K562 (cell line): ENCODE measurements around the gene DENND2A. TPM values are rescaled to one million over a fixed set of nuclear protein-coding genes. Genes with fewer than 3 reads are reported as not detected.

Experiments used
- ATAC-seq: fragments of 200-7000 bp; cut with Tn5 transposase; 3 replicates; pipeline ENCODE4 v1.9.1; 2020; ENCODE audit warnings: moderate library complexity
- BruUV-seq: library from RNA; stranded (reverse); fragments of 400-500 nt; replicated peaks from 2 replicates; lab custom pipeline; 2021; lab: Mats Ljungman, UMichigan
- CTCF ChIA-PET: fragments of 300-600 bp; formaldehyde crosslinking; extraction: SDS; loops from one replicate; lab custom pipeline; 2021; ENCODE audit warnings: low intra/inter-chr PET ratio; lab: Yijun Ruan, JAX
- POLR2A ChIA-PET: fragments of 300-600, 350-650 bp; sonication (Branson Sonifier 250); formaldehyde crosslinking; extraction: SDS; loops from one replicate; lab custom pipeline; 2021; ENCODE audit warnings: antibody characterized with exemption, inconsistent platforms; lab: Yijun Ruan, JAX
- DNase-seq, 4 experiments: peaks; one replicate each; pipeline versions ENCODE4 v3.0.0 to v3.0.0-alpha.2; 2011 to 2018; ENCODE audit warnings: low spot score in 3 of 4, mixed read lengths in 3 of 4; ENCODE audit errors: extremely low read depth in 1 of 4
- FAIRE-seq: peaks from 2 replicates; lab custom pipeline; 2011; peaks lifted over from hg19 to GRCh38; lab: Jason Lieb, UNC
- H2AFZ ChIP-seq: 2 replicates; pipeline ENCODE4 v1.6.0; 2011; ENCODE audit warnings: low read depth, low read length, control low read depth, inconsistent platforms
- H3K27ac ChIP-seq: fragments of 200-600 bp; 3 replicates; pipeline ENCODE4 v1.8.0; 2011; ENCODE audit warnings: low read depth, mild to moderate bottlenecking, control low read depth, inconsistent platforms, low read length, moderate library complexity, mixed read lengths; ENCODE audit errors: extremely low read depth
- H3K27me3 ChIP-seq, 2 experiments: fragments of 300-600 bp in 1 of 2; 2 replicates in 1 of 2; 3 replicates in 1 of 2; pipeline versions ENCODE4 v1.6.0 to v1.8.0; 2011; ENCODE audit warnings: inconsistent platforms in 2 of 2, low read length in 2 of 2, mild to moderate bottlenecking in 1 of 2, mixed read lengths in 1 of 2, moderate library complexity in 1 of 2; ENCODE audit not compliant: control insufficient read depth in 2 of 2, insufficient read depth in 2 of 2
- H3K36me3 ChIP-seq: fragments of 300-600 bp; 3 replicates; pipeline ENCODE4 v1.8.0; 2011; ENCODE audit warnings: mild to moderate bottlenecking, low read length, inconsistent platforms; ENCODE audit not compliant: control insufficient read depth, insufficient read depth
- H3K4me1 ChIP-seq, 2 experiments: fragments of 200-600 bp in 1 of 2; replicated peaks in 1 of 2; 2 replicates in 1 of 2; 3 replicates in 1 of 2; pipeline versions ENCODE4 v1.5.1 to v1.8.0; 2011; ENCODE audit warnings: inconsistent platforms in 2 of 2, low read length in 2 of 2, mild to moderate bottlenecking in 1 of 2, mixed read lengths in 1 of 2, moderate library complexity in 1 of 2; ENCODE audit not compliant: control insufficient read depth in 2 of 2, insufficient read depth in 2 of 2
- H3K4me2 ChIP-seq: 2 replicates; pipeline ENCODE4 v1.6.1; 2011; ENCODE audit warnings: low read length, control low read depth, inconsistent platforms, mixed read lengths; ENCODE audit not compliant: insufficient read depth
- H3K4me3 ChIP-seq: fragments of 200-600 bp; sonication (generic), shearing (Covaris generic); 2 replicates; pipeline ENCODE4 v1.5.1; 2016; ENCODE audit warnings: control low read depth, inconsistent platforms
- H3K79me2 ChIP-seq: fragments of 200-600 bp; 3 replicates; pipeline ENCODE4 v1.8.0; 2011; ENCODE audit warnings: low read length, inconsistent platforms; ENCODE audit not compliant: control insufficient read depth, insufficient read depth
- H3K9ac ChIP-seq, 2 experiments: 2 replicates each; pipeline versions ENCODE4 v1.6.0 to v1.6.1; 2011; ENCODE audit warnings: low read depth in 2 of 2, low read length in 2 of 2, control low read depth in 1 of 2, inconsistent platforms in 1 of 2, mild to moderate bottlenecking in 1 of 2, mixed read lengths in 1 of 2; ENCODE audit not compliant: insufficient read depth in 1 of 2
- H3K9me1 ChIP-seq: one replicate; pipeline ENCODE4 v1.6.0; 2011; ENCODE audit warnings: inconsistent platforms, mild to moderate bottlenecking, low read length, moderate library complexity; ENCODE audit not compliant: control insufficient read depth, insufficient read depth
- H3K9me3 ChIP-seq: replicated peaks from 2 replicates; pipeline ENCODE4 v1.5.1; 2011; ENCODE audit warnings: low read depth, low read length, inconsistent platforms; ENCODE audit not compliant: control insufficient read depth, insufficient read depth
- H4K20me1 ChIP-seq: replicated peaks from 2 replicates; pipeline ENCODE4 v1.6.1; 2011; ENCODE audit warnings: low read length, inconsistent platforms, mixed read lengths; ENCODE audit not compliant: control insufficient read depth, insufficient read depth
- ASH1L ChIP-seq: fragments of 450-650 bp; IDR thresholded peaks from 2 replicates; pipeline ENCODE4 v1.6.1; 2018; ENCODE audit warnings: borderline replicate concordance, mild to moderate bottlenecking, low read depth; ENCODE audit not compliant: partially characterized antibody
- BCOR ChIP-seq: fragments of 450-650 bp; IDR thresholded peaks from 2 replicates; pipeline ENCODE4 v1.6.1; 2016
- BRD9 ChIP-seq: fragments of 450-650 bp; IDR thresholded peaks from 2 replicates; pipeline ENCODE4 v1.6.1; 2018; ENCODE audit warnings: low read depth; ENCODE audit not compliant: partially characterized antibody
- CEBPB ChIP-seq: fragments of 450-650 bp; IDR thresholded peaks from 2 replicates; pipeline ENCODE4 v1.6.1; 2016; ENCODE audit warnings: missing genetic modification characterization, missing compliant biosample characterization
- CHAMP1 ChIP-seq: fragments of 450-650 bp; IDR thresholded peaks from 2 replicates; pipeline ENCODE4 v1.6.1; 2016; ENCODE audit warnings: mild to moderate bottlenecking
- GTF2A2 ChIP-seq: IDR thresholded peaks from 2 replicates; pipeline ENCODE4 v1.6.1; 2016; ENCODE audit warnings: mild to moderate bottlenecking, missing genetic modification characterization, missing compliant biosample characterization
- IFI16 ChIP-seq: fragments of 250-450 bp; sonication (Bioruptor Pico); IDR thresholded peaks from 2 replicates; pipeline ENCODE4 v2.1.2; 2022; ENCODE audit warnings: mild to moderate bottlenecking, inconsistent platforms
- KDM4B ChIP-seq, 2 experiments: fragments of 450-650 bp in 1 of 2; sonication (generic) in 1 of 2; IDR thresholded peaks; 2 replicates each; pipeline ENCODE4 v1.6.1; 2016 to 2017; ENCODE audit warnings: borderline replicate concordance in 2 of 2, antibody characterized with exemption in 1 of 2, low read depth in 1 of 2, mild to moderate bottlenecking in 1 of 2
- NRF1 ChIP-seq, 2 experiments: fragments of 450-650 bp; IDR thresholded peaks in 1 of 2; conservative IDR thresholded peaks in 1 of 2; 2 replicates each; pipeline ENCODE4 v1.6.1; 2014; ENCODE audit warnings: mild to moderate bottlenecking in 2 of 2
- PURB ChIP-seq: sonication (generic); formaldehyde crosslinking; IDR thresholded peaks from 2 replicates; pipeline ENCODE4 v1.9.0; 2021; ENCODE audit warnings: low read depth, mild to moderate bottlenecking, missing genetic modification reagents
- RFX7 ChIP-seq: fragments of 250-450 bp; sonication (Bioruptor Pico); IDR thresholded peaks from 2 replicates; pipeline ENCODE4 v1.5.1; 2021; ENCODE audit warnings: mild to moderate bottlenecking
- ZFP30 ChIP-seq: fragments of 250-450 bp; sonication (Bioruptor Pico); IDR thresholded peaks from 2 replicates; pipeline ENCODE4 v1.8.0; 2022; ENCODE audit warnings: moderate library complexity, mild to moderate bottlenecking, inconsistent platforms, borderline replicate concordance
- ZNF124 ChIP-seq: sonication (generic); formaldehyde crosslinking; IDR thresholded peaks from 2 replicates; pipeline ENCODE4 v1.8.1; 2022; ENCODE audit warnings: missing genetic modification reagents
- ZNF561 ChIP-seq: fragments of 450-650 bp; formaldehyde crosslinking; conservative IDR thresholded peaks from 2 replicates; pipeline ENCODE4 v1.4.0; 2020; ENCODE audit warnings: mild to moderate bottlenecking, moderate library complexity
- ZNF586 ChIP-seq: fragments of 450-650 bp; formaldehyde crosslinking; conservative IDR thresholded peaks from 2 replicates; pipeline ENCODE4 v1.4.0; 2020; ENCODE audit warnings: mild to moderate bottlenecking, moderate library complexity
- WGBS: fragments of 100-300 bp; shearing (Covaris generic); methylation state at CpG from one replicate; pipeline ENCODE4 v1.1.6; 2016; ENCODE audit warnings: low coverage, mixed read lengths; ENCODE audit not compliant: insufficient coverage; ENCODE audit errors: missing lambda C conversion rate; 5-methylcytosine and 5-hydroxymethylcytosine counted together
- in situ Hi-C: fragments of 300-500 bp; cut with MboI; formaldehyde crosslinking; loops from 4 replicates; pipeline ENCODE4 v1.15.0; 2018; ENCODE audit warnings: inconsistent platforms, mixed read lengths
- intact Hi-C: fragments of 100-400 bp; cut with micrococcal nuclease; formaldehyde crosslinking; loops from 2 replicates; pipeline ENCODE4 v1.14.2; 2022
- polyA plus RNA-seq, 8 experiments: library from polyadenylated mRNA; depleted of rRNA in 4 of 8; stranded (reverse) in 5 of 8; unstranded in 3 of 8; fragments of >200 nt; fragmentation: Nextera tagmentation in 2 of 8; fragmentation: Illumina TruSeq in 1 of 8; extraction: Ambion mirVana in 2 of 8; extraction: Trizol in 1 of 8; gene quantifications; 2 replicates each; pipeline versions ENCODE4 v1.2.1 to v1.2.3, GENCODE V29; 2011 to 2014; ENCODE audit warnings: inconsistent platforms in 1 of 8, missing spikeins in 1 of 8
- total RNA-seq, 7 experiments: library from RNA; depleted of rRNA in 6 of 7; stranded (reverse); fragments of >200 nt in 6 of 7; fragmentation: Illumina TruSeq in 2 of 7; extraction: Trizol in 2 of 7; gene quantifications; 2 replicates each; pipeline versions ENCODE4 v1.2.1 to v1.2.3, GENCODE V29; 2011 to 2021; ENCODE audit warnings: low replicate concordance in 1 of 7

DENND2A gene
- total and polyA plus RNA-seq, 9 of the 15 experiments (the other 6 are each of a cell fraction or from before 2014, with no cell fraction given), result not detected

DNA sequence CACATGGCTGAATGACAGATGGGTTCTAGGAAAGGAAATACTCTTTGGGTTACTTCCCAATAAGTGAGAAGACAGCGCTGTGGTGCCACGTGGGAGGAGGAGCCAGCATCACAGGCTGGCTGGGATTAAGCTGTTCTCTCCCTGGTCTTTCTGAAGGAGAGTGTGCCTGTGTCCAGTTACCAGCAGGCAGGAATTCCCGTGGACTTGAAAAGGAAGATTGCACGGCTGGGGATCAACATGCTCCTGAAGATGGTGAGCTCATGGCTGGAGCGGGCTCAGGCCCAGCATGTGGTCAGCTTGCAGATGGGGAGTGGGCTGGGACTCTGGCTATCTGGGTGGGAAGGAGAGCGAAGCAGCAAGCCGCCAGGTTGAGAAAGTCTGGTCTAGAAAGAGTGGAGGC lies 40.3 kb upstream of the DENND2A start:
- BruUV-seq, result no TSS peak
- intact Hi-C loops, result no loop called here
- no peak overlapping the region; a peak in 1 of 4 replicates for H3K9ac ChIP-seq
- no peak overlapping the region for H3K4me2 ChIP-seq
- CTCF ChIA-PET, result no interaction called here
- H3K79me2 ChIP-seq, result no peaks in the 10 kb centered on the region
- no peak for FAIRE-seq
- peaks cover 7% of the 10 kb centered on the region; the same call in 1 of the 2 replicates for H4K20me1 ChIP-seq
- TF ChIP-seq ZFP30 (CRISPR knock-in tag) (no peak), ASH1L (no peak), ZNF586 (CRISPR knock-in tag) (no peak), GTF2A2 (tag) (no peak), CHAMP1 (no peak), ZNF124 (CRISPR knock-in tag) (no peak), NRF1 (conservative IDR thresholded peaks at IDR 0.05 in 1 of 2, IDR thresholded peaks at IDR 0.05 in 1 of 2) (no peak), PURB (CRISPR knock-in tag) (no peak), CEBPB (tag) (no peak), KDM4B (IDR thresholded peaks at IDR 0.05; ENCODE audit: borderline replicate concordance in 2 of 2, low read depth in 1 of 2) (no peak), BCOR (no peak), BRD9 (no peak), RFX7 (CRISPR knock-in tag) (no peak), ZNF561 (no peak), IFI16 (CRISPR knock-in tag) (no peak)
- TF ChIP-seq, all 486 proteins: peak for 0
- ATAC-seq, result no peak
- POLR2A ChIA-PET, result interaction anchor here (1.0 to 1.7 kb wide), 2 partner anchors 18 to 25 kb away, joined by 3 to 4 read pairs; no protein-coding TSS in a partner anchor
- Histone ChIP-seq H3K4me1 (peaks cover 0 to 9% of the 10 kb centered on the region in 2 experiments; a peak in 1 of 5 replicates), H3K4me3 (no peak overlapping the region), H3K27me3 (no peaks in the 10 kb centered on the region), H3K36me3 (peaks cover 6% of the 10 kb centered on the region; the same call in 1 of the 3 replicates), H3K9me3 (no peaks in the 10 kb centered on the region), H2AFZ (no peak overlapping the region), H3K9me1 (no peaks in the 10 kb centered on the region), H3K27ac (no peak overlapping the region)
- in situ Hi-C loops, result no loop called here
- no peak for DNase-seq
- WGBS, result 69% methylated on average over 7 of the region's 7 CpGs
